ENCODE results near the gene ADAMTS18.

GRCh38 chr16:77322757-77323156 is 112.1 kb downstream of the ADAMTS18 start:
- no peak for TF ChIP-seq CTCF (IDR thresholded peaks at IDR 0.05)
- no peak for TF ChIP-seq EP300 (IDR thresholded peaks at IDR 0.05)
- no peak for TF ChIP-seq POLR2A (IDR thresholded peaks at IDR 0.05)

Measured in stomach (tissue), 4 donors.